Measurements from ENCODE around the gene CMTM2.
A peak's percentile ranks its signal among the peaks of the same experiment; 100 is the strongest.
"Not testable (repeated sequence)": the region's sequence is repeated elsewhere in the genome, so short reads cannot be mapped to it uniquely, and the experiment has no call there.

Gene CMTM2

DNA sequence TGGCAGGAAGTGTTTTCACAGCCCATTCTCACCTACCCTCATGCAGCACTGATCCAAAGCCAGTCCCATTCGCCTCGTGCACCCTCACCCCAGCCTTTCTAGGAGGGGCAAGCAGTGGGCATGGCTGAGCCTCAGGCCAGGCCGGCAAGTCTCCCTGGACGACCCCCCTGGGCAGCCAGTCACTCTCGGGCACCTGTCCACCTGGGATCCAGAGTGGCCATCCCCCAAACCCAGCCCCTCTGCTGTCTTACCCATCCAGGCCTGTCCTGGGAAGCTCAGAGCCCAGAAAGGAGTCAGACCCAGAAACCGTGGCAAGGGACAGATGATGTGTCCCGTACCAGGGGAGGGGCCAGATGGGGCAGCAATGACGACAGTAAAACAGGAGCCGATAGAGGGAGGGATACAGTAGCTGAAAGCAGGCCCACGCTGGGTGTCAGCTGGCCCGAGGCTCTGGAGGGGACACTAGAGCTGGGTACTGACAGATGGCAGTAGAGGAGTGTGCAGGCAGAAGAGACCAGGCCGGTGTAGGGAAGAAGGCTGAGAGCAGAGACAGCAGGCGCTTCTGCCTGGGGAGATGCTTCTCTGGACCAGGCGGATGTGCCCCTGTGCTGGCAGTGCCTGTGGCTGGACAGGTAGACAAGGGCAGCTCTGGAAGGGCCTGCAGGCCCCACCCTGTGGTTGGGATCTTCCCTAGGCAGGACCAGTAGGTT, 31.0 kb downstream of the CMTM2 start:
- no peak for DNase-seq

DNA sequence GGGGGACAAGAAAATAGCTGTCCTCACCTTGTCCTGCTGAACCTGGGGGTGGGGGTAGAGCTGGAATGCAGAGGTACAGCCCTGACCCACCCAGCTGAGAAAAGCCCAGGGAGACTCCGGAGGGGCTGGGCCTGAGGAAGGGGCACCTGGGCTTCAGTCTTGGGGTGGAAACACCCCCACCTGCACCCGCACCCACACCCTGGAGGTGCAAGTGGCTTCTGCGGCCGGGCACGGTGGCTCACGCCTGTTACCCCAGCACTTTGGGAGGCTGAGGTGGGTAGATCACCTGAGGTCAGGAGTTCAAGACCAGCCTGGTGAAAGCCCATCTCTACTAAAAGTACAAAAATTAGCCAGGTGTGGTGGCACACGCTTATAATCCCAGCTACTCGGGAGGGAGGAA, 32.6 kb downstream of the CMTM2 start:
- DNase-seq = not testable (repeated sequence)

DNA sequence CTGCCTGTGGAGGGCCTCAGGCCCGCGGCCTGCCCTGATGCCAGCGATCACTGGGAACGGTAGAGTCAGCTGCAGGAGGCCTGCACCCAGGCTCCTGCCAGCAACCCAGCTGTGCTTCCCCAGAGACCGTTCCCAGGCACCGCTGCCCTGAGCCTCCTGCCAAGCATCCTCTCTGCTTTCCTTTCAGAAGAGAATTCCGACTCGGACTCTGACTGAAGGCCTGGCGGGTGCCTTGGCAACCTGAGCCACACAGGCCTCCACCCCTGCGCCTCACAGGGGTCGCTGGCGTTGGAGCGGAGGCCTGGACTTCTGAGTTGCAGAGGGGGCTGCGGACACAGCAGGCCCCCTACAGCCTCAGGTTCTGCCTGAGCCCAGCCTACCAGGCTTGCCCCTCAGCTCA, 33.2 kb downstream of the CMTM2 start:
- no peak for DNase-seq

DNA sequence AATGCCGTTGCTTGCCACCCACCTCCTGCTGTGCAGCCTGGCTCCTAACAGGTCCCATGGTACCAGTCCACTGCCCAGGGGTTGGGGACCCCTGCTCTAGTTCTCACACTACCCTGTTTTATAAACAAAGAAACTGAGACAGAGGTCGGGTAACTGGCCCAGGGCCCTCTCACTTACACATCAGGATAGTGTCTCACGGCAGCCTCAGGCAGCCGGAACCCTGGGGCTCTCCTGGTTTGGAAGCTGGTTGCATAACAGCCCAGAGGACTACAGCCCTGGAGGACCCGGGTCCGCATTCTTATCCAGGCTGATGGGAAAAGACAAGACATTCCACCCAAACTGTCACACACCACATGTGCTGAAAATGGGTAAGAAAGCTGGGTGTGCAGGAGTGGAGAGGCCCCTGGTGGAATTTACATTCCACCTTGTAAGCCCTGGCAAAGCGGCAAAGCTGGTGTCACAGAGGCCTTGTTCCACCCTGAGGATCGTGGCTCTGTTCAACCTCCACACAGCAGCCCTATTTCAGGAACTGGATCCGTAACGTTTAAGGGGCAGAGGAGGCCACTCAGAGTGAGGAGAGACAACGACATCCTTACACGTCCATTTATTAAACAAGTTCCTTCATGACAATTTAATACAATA, 35.0 kb downstream of the CMTM2 start:
- DNase-seq = no peak

DNA sequence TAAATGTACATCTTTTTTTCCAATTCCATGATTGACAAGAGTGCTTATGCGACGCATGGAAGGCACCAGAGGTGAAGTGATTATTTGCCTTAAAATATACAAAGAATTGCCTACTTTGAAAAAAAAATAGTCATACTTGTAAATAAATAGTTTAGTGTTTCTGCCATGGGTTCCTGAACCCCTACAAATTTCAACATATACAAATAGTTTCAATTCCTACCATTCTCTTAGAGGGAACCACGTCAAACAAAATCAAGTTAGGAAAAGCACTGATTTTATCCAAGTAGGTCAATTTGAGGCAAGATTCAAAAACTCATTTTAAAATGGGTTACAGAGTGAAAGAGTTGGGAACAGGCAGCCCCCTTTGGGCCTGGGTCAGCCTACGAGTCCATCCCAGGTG, 36.9 kb downstream of the CMTM2 start:
- DNase-seq = no peak

DNA sequence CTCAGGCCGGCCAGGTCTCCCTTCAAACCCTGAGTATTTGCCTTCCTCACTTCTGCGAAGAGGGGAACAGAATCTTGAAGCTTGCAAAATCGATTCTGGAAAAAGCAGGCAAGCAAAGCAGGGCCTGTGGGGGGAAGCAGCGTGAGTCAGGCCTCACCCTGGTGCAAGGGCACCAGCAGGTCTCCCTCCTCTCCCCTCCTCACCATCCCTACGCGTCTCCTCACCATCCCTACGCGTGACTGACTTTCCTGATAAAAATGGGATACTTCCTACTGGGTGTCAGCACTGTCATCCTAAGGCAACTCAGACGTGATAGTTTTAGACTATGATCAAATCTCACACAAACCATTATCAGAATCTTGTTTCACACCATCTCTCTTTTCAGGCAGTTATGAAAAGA, 37.3 kb downstream of the CMTM2 start:
- DNase-seq = no peak

DNA sequence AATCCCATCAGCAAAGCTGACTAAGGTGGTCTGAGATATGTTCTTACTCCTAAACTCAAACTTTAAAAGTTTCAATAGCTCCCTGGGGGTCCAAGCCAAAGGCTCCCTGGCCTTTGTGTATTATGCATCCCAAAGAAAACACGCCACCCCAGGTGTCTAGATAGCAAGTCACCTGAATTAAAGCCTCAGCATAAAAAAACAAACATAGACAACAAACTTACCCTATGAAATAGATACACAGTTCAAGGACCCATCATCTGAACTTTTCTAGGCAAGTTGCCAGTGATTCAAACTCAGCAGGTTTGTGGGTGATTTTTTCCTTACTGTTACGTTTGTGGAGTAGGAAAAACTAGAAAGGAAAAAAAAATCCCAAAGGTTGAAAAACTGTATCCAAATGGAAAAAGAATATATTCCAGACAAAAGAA, 37.8 kb downstream of the CMTM2 start:
- no peak for DNase-seq

DNA sequence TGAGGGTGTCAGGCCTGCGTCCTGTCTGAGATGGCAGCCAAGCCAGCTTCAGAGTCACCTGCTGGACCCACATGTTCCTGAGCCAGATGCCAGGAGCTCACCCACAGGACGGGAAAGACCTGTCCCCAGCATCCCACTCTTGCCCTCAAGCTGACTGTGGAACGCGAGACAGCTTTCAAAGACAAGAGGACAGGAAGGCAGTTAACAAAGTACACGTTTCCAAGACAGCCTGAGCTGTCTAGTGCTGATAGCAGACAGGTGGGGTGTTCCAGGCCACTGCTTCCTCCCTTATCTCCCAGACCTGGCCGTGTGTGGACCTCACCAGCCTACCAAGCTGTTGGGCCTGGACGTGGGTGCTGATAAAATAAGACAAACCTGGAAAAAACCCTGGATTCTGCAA, 38.5 kb downstream of the CMTM2 start:
- DNase-seq = no peak

DNA sequence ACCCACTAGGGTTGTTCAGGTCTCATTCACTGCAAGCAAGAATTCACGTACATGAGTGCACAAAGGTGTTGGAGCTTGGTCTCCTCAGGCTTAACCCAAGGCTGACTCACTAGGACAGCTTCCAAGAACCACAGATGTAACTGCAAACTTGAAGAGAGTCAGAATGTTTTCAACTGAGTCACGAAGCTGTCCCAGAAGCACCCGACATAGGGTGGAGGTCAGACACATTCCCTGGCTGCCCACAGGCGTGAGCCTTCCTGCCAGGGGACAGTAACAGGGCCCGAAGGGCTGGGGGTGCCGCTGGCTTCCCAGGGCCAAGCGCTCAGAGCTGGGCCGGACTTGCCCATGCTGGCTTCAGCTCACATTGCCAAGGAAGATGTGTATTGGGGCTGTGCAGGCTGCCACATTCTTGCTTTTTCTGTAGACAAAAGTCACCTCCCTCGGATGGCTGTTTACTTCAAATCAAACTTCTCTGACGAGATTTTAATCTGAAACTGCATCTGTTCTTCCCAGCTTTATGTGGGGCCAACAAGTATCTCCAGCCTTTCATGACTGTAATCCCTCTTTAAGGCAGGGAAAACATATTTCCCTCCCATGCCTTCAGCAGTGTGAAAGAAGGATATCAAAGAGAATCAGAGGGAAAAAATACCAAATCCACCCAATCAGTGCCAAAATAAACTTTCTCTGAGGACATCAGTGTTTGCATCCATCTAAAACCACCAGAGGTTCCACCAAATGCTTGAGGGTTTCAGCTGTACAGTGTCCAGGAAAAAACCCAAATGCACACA, 39.5 kb downstream of the CMTM2 start:
- DNase-seq = no peak

DNA sequence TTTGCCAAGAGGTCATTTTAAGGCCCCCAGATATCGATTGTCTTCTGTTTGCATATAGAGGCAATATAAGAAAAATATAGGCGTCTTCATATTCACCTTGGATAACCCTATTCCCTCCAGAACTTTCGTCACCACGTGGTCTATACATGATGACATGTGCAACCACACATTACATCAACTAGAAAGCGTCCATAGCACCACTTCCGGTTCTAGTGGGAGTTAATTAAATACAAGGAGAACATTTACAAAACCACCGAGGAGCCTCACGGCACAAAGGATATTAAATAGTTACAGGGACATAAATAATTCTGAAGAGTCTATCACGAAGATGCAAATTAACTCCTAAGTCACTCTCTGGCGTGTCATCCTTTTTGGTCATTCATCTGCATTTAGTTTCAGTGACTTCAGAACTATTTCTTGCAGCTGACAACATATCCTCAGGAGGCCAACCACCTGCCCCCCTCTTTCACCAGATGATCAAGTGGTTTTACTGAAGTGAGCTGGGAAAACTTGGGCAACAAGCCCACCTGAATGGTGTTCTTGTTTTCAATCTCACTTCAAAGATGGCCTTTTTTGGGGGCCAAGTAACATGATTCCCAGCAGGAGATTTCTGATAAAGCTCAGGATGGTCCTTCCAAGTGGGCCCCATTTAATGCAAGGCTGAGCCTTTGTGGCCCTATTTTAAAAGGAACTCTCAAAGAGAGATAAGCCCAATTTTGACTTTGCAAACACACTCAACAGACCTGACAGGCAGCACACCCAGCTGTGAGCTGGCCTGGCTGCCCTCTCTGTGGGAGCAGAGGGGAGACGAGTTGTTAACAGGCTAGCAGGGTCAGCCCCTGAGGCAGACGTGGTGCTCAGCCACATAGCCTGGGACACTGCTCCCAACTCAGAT, 40.5 kb downstream of the CMTM2 start:
- no peak for DNase-seq

DNA sequence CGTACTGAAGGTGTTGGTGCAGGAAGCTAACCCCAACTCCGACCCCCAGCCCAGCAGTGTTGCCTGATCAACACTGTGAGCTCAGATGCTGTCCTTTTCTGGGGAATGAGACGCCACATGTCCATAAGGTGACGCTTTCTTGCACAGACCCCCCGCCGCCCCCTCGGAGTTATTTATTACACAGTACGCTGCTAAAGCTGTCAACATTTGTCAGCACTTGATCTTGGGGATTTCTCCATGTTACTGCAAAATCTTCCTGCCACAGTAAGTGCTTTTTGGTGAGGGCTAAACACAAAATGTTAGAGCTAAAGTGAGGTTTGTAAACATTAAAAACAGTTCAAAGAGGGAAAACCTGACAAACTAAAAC, 41.1 kb downstream of the CMTM2 start:
- no peak for DNase-seq

DNA sequence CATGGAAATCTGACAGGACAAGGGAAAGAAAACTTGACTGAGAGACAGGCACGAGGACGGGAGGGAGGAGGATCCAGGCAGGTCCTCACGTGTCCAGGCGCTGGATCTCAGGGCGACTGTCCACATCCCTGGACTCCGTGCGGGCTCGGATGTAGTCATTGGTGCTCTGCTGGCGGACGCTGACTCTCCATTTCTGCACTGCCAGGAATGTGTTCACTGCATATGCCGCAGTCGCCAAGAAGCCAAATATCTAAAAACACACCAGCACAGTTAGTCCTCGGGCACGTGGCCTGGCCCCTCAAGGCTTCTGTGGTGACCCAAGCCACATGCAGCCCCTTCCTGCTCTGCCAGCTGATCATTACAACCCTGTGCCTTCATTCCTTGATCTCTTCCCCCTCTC, 42.7 kb downstream of the CMTM2 start:
- DNase-seq = no peak

DNA sequence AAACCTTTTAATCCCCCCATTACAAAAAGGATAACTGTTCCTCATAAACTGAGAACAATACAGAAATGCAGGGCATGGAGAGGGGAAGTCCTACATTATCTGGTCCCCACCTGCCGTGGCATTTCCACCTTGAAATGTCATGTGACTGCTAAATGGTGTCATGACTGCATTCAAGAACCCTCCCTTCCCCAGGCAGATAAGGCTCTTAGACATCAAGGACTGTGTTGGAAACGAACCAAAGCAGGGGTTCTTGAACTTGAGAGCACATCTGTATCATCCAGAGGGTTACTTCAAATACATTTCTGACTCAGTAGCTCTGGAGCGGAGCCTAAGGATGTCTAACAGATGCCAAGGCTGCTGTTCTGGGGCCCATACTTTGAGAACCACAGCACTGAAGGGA, 43.6 kb downstream of the CMTM2 start:
- no peak for DNase-seq

DNA sequence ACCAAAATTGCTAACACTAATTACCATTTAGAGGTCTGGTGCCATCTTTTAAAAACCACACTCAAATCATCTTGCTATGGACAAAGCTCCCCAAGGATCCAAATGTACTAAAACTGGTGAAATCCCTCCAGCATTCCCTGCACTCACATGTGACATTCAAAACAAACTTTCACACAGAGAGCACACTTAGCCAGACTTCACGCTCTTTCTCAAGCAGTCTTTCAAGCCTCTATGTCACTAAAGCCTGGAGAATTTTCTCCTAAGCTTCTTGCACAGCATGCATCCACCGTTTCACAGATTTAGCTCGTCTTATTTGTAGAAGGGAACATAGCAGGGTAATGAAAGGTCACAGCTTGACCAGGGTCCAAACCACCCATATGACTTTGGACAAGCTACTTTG, 44.5 kb downstream of the CMTM2 start:
- no peak for DNase-seq

DNA sequence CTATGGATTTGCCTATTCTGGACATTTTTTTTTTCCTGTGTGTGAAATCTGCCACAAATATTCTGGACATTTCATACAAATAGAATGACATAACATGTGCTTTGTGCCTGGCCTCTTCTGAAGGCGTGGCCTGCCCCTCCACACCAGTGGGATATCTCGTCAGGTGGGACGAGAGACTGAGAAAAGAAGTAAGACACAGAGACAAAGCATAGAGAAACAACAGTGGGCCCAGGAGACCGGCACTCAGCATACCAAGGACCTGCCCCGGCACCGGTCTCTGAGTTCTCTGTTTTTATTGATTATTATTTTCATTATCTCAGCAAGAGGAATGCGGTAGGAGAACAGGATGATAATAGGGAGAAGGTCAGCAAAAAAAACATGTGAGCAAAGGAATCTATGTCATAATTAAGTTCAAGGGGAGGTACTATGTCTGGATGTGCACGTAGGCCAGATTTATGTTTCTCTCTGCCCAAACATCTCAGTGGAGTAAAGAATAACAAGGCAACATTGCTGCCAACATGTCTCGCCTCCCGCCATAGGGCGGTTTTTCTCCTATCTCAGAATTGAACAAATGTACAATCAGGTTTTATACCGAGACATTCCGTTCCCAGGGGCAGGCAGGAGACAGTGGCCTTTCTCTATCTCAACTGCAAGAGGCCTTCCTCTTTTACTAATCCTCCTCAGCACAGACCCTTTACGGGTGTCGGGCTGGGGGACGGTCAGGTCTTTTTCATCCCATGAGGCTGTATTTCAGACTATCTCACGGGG, 48.5 kb downstream of the CMTM2 start:
- not testable (repeated sequence) for DNase-seq

DNA sequence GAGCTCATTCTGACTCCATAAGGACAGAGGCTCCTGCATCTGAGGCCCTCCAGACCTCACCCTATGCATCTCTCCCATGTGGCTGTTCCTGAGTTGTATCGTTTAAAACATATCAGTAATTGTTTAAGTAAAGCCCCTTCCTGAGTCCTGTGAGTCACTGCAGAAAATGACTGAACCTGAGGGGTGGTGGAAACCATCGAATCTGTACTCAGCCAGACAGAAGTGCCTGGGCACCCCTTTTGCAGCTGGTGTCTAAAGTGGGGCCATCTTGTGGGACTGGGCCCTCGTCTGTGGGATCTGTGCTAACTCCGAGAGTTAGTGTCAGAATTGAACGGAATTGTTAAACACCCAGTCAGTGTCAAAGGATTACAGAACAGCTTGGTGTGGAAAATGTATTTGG, 50.6 kb downstream of the CMTM2 start:
- DNase-seq = no peak

DNA sequence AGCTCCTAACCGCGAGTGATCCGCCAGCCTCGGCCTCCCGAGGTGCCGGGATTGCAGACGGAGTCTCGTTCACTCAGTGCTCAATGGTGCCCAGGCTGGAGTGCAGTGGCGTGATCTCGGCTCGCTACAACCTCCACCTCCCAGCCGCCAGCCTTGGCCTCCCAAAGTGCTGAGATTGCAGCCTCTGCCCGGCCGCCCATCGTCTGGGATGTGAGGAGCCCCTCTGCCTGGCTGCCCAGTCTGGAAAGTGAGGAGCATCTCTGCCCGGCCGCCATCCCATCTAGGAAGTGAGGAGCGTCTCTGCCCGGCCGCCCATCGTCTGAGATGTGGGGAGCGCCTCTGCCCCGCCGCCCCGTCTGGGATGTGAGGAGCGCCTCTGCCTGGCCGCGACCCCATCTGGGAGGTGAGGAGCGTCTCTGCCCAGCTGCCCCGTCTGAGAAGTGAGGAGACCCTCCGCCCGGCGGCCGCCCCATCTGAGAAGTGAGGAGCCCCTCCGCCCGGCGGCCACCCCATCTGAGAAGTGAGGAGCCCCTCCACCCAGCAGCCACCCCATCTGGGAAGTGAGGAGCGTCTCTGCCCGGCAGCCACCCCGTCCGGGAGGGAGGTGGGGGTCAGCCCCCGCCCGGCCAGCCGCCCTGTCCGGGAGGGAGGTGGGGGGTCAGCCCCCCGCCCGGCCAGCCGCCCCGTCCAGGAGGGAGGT, 51.4 kb downstream of the CMTM2 start:
- not testable (repeated sequence) for DNase-seq

DNA sequence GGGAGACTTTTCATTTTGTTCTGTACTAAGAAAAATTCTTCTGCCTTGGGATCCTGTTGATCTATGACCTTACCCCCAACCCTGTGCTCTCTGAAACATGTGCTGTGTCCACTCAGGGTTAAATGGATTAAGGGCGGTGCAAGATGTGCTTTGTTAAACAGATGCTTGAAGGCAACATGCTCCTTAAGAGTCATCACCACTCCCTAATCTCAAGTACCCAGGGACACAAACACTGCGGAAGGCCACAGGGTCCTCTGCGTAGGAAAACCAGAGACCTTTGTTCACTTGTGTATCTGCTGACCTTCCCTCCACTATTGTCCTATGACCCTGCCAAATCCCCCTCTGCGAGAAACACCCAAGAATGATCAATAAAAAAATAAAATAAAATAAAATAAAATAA, 52.3 kb downstream of the CMTM2 start:
- DNase-seq = not testable (repeated sequence)

DNA sequence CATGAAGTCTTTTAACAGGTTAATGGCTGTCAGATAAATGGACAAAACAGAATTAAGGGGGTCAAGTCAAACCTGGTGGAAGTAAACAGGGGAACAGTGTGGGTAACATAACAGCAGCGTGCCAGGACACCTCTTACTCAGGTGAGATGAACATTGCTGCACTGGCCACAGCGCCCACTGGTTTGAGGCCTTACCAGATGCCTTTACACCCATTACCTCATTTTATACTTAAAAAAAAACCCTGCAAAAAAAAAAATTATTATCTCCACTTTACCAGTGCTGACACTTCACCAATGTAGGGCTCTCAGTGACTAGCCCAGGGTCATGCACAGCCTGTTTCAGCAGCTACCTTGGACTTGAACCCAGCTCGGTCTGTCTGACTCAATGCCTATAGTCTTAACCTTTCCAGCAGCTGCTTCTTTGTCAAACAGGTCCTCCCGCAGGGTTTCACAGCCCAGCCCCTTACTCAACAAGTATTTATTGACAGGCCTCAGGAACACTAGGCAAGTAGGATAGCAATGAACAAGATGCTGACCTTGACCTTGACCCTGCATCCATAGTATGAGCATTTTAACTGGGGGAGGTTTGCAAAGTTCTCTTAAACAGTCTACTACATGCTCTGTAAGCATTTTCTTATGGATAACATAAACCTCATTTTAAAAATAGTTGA, 55.4 kb downstream of the CMTM2 start:
- DNase-seq = no peak

DNA sequence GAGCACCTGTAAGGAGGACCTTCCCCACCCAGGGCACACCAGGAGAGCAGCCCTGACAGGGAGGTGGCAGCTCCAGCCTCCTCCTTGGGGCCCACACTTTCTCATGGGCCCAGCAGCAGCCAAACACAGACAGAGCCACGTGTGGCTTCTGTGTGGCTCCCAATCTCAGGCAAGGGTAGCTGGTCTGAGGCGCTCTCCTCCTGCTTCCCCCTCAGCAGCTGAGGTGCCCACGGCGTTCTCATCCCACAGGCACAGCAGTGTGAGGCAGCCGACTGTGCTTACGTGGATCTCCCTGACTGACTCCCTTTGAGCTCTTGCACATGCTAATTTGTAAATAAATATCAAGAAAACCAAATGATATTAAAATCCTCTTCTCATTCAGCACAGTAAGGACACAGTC, 56.1 kb downstream of the CMTM2 start:
- peak in 1 of 2 experiments; percentile 6 for DNase-seq

DNA sequence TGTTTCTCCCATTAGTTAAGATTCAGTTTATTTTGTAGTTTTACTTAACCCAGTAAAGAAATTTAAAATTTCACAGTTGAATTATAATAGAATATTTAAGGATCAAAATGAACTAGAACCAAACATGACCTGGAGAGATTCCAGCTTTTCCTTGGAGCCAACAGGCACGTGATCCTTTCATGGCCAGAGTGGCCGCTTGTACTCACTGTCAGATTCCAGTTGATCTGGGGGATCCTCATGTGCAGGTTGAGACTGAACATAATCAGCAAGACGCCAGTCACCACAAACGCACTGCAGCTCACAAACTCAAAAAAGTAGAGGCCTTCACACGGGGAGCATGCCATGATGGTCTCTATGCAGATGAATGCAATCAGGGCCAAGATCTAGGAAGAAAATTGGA, 56.9 kb downstream of the CMTM2 start:
- no peak for DNase-seq
